HG02798 (cell line): ENCODE measurements around the gene PRELP.
"Not testable (repeated sequence)": the region's sequence is repeated elsewhere in the genome, so short reads cannot be mapped to it uniquely, and the experiment has no call there.

Experiments
- ATAC-seq: cut with Tn5 transposase; IDR thresholded peaks from one replicate; pipeline ENCODE4 v1.9.1; 2021; ENCODE audit warnings: mild to moderate bottlenecking; ENCODE audit not compliant: unreplicated experiment, poor library complexity

PRELP gene

DNA sequence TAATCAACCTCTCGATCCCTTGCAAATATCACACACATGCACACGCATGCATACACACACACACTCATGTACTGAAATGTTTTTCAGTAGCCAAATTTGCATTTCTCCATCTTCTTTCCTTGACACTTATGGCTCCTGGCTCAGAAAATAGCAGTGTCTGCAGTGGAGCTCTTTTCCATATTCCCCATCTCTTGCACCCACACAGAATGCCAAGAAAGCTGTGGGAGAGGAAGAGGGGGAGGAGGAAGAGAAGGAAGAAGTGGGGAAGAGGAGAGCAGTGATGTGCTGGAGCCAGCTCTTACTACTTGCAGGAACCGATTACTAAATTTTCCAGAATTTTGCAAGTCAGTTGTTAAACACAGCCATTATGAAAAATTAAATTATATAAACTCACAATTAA lies 28.2 kb downstream of the PRELP start:
- ATAC-seq, result no peak

- peak; percentile 53 for ATAC-seq
These were observed 29.0 kb downstream of the PRELP start for GRCh38 chr1:203504400-203505250.

DNA sequence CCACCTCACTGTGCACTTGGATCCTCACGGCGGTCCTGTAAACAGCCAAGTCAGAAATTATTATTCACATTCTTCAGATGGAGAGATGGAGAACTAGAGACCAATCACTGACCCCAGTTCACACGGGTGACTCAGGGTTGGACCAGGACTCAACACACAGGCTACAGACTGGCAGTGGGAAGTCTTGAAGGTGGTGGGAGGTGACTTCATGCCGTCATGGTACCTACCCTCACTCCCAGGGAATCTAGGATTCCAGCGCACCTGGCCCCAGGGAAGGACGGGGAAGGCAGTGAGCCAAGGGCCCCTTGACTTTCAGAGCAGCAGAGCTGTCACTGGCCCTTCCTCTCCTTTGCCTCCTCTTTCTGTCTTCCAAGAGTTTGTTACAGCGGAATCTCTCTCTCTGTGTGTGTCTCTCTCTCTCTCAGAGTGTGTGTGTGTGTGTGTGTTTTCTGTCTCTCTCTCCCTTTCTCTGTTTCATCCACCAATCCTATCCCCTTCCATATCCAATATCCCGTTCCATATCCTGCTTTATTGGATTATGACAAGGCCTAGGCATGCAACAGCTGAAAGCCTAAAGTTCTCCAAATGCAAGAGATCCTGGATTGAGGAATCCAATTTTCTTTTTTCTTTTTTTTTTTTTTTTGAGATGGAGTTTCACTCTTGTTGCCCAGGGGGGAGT lies 30.1 kb downstream of the PRELP start:
- no peak for ATAC-seq

DNA sequence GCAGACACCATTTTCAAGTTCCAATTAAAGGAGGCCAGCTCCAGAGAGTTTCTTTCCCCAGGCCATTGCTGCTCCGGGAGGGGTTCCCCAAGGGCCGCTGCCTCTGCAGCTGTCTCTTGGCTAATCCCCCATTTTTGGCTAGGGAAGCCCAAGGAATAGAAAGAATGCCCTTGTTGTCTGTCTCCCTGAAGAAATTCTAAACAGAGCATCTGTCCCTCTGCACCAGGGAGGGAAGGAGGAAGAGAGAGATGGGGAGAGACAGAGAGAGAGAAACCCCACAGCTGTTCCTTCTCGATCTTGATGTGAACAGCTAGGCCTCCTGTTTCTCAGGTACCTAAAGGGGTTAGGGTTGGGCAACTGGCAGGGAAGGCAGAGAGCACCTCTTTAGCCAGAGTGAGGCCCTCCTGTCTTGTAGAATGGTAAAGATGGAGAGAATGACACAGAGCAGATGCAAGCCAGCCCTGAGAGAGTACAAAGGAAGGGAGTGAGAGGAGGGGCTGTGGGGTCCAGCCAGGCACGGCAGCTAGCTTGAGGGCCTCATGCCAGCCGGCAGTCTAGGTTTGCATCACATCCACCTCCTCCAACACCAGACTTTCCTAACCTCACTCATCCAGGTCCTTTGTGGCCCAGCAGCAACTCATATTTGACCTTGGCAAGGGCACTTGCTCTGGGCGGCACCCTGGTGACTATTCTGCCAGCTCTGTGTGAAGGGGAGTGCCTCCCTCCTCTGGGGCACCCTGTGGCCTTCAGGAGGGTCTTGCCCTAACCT lies 31.4 kb downstream of the PRELP start:
- no peak for ATAC-seq

- ATAC-seq, result no peak
These were observed 32.2 kb downstream of the PRELP start for GRCh38 chr1:203507759-203508158.

- ATAC-seq, result no peak
These were observed 33.0 kb downstream of the PRELP start for GRCh38 chr1:203508463-203509073.

GRCh38 chr1:203509135-203509534 lies 33.5 kb downstream of the PRELP start:
- no peak for ATAC-seq

DNA sequence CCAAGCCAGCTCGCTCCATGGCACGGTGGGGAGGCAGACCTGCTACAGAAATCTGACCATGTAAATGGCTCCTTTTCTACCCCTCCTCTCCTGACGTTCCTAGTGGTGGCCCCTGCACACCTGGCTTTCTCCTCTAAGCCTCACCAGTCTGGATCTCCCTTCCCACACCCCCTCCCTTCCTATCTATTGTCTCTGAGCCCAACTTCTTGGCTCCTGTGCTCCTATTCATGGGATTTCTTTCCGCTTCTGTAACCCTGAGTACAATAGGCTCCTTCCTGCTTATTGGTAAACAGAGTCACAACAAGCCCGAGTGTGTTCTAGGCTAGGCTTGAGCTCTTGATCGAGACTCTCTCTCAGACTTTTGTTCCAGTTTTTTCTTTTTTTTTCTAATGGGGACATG lies 35.9 kb downstream of the PRELP start:
- ATAC-seq, result no peak

- no peak for ATAC-seq
These were observed 36.3 kb downstream of the PRELP start for GRCh38 chr1:203511930-203512329.

- no peak for ATAC-seq
These were observed 36.9 kb downstream of the PRELP start for GRCh38 chr1:203512517-203512847.

- no peak for ATAC-seq
These were observed 37.4 kb downstream of the PRELP start for GRCh38 chr1:203512848-203513584.

DNA sequence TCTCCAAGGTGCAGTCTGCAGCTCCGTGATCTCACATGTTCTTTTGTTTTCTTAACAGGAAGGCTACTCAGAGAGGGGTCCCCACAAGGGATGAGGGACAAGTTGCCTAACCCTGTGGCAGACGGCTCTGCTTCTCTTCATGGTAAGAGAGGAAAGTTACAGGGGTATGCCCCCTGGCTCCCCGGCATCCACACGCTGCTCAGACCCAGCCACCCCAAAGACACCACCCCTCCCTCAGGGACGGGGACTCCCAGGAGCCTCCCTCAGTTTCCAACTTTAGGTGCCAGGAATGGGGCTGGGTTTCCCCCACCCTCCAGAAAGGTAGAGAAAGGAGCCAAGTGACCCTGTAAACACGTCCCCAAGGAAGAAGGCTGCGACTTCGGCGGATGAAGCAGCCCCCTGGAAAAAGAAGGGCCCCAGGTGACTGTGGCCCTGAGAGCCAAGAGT lies 38.0 kb downstream of the PRELP start:
- ATAC-seq, result no peak

DNA sequence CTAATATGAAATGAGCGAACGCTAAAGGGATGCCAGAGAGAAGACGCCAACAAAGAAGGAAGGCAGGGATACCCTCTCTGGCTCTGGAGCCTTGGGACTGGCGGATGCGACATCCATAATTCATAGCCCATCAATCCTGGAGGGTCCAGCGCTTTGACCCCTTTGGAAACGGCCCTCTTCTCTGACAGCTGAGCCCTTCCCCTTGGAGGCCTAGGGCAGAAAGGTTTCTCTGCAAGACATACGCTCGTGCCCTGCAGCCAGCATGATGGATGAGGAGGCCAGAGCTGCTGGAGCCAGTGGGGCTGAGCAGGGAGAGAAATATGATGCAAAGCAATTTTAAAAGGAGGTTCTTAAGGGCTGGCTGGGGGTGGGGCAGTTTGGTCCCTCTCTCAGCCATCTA lies 40.6 kb downstream of the PRELP start:
- ATAC-seq, result no peak

GRCh38 chr1:203516906-203517305 lies 41.3 kb downstream of the PRELP start:
- no peak for ATAC-seq

DNA sequence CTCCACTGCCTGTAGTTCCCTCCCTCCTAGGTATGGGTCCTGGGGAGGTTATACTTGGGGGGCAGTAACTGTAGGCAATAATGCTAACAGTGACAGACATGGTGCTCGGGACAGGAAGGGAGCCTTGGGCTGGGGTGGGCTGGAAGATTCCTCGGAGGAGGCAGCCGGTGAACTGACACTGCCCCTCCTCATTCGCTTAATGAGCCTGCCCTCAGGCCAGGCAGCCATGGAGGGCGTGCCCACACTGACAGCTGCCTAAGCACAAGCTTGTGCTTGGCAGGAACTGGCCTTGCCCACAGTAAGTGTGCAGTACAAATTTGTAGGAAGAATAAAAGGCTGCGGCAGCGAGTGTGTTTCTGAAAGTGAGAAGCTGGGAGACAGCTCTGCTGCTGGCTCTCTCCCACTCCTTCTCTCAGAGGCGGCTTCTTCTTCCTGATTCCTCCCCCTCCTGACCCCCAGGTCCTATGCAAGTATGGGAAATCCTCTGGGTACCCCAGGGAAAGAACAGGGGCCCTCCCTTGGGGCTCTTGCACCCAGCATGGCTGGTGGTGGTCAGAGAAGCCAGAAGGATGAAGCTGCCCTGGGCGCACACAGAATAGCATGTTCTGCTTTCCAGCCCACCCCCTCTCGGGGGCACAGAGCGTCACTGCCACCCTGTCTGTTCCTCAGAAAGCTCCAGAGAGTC lies 42.0 kb downstream of the PRELP start:
- ATAC-seq, result no peak

DNA sequence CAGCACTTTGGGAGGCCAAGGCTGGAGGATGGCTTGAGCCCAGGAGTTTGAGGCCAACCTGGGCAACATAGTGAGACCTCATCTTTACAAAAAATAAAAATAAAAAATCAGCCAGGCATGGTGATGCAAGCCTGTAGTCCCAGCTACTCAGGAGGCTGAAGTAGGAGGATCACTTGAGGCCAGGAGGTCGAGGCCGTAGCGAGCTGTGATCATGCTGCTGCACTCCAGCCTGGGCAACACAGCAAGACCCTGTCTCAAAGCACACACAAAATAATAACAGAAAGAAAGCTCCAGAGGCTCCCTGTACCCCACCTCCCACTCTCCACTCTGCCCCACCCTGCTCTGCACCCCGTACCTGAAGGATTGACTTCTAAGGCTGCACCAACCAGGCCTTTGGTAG lies 42.5 kb downstream of the PRELP start:
- ATAC-seq, result not testable (repeated sequence)

DNA sequence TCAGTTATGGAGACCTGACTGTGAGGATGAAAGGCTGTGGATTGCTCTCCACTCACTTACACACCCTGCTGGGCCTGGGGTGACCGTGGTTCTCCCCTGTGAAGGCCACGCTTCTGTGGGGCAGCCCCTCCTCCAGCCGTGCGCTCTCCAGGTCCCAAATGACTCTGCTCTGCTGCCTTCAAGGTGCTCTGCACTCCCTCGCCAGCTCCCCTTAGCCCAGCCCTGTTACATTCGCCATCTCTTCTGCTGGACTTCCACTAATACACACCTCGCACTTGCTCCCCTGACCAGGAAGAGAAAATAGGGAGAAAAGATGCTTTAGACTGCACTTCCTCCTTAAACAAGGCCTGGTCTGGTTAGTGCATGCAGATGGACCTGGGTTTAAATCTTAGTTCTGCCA lies 42.9 kb downstream of the PRELP start:
- ATAC-seq, result no peak

DNA sequence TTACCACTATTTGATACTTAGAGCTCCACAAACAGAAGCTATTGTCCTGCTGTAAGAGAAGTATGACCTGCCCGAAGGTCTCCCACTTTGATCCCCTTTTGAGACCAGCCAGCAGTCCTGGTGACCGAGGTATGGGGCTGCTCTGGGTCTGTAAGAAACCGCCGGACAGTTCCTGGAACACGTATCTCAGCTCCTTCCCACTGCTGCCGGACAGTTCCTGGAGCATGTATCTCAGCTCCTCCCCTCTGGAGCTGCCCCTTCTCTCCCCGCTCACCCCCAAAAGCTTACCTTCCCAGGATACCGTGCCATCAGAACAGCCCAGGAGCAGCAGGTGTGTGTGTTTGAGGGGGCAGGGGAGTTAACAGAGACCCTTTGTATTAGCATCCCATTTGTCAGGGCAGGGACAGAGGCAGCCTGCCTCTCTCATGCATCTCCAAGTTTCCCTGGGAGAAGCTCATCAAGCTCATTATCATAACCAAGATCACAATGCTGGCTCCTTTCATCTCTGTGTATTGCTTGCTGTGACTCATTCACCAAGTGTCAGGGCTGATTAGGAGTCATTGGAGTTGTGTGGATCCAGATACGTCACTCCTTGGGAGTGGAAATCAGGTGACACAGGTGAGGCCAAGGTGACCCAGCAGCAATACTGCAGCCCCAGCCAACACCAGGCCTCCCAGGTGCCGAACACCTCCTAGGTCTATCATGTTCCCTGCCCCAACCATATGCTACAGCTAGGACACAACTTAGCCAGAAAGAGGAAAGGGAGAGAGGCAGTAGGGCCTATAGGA lies 43.6 kb downstream of the PRELP start:
- ATAC-seq, result no peak

GRCh38 chr1:203519896-203520295 lies 44.3 kb downstream of the PRELP start:
- no peak for ATAC-seq
